ENCODE data around the gene MIEF1. TPM values are rescaled to one million over a fixed set of nuclear protein-coding genes. Genes with fewer than 3 reads are reported as not detected.

The MIEF1 gene
- total RNA-seq, 2 experiments from 2014 or later: 19.8 to 20.4 TPM

DNA sequence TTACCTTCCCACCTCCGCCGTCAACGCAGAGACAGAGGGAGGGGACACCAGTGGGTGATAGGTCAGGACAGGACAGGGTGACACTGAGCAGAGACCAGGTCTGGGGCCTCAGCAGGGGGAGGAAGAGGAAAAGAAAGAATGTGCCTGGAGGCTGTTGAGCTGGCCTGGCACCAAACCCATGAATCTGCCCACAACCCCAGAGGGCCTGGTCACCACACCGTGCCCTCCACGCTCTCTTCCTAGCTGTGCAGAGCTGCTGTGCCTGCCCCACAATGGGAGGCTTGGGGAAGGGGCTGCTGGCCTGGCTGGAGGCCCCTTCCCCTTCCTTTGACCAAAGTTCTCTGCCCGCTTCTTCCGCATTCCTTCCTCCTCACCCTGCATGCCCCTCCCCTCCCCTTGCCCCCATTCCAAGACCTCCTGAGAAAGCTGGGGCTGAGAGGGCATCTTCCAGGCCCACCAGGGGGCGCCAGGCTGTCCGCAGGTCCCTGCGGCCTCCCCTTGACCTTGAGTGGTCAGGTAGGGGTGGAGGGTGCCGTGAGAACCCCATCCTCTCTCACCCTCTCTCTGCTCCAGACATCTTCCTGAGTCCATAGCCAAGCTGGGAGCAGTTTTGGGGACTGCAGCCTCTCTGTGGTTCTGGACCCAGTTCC is 57.5 kb downstream of the MIEF1 start:
- Mint-ChIP-seq H3K27ac (no peak overlapping the region), H3K36me3 (ENCODE audit: low read depth) (no peaks in the 10 kb centered on the region), H3K9me3 (no peaks in the 10 kb centered on the region), H3K4me3 (no peak overlapping the region), H3K27me3 (peaks cover 19% of the 10 kb centered on the region), H3K4me1 (ENCODE audit: low read depth) (no peaks in the 10 kb centered on the region)
- H3K4me1 ChIP-seq (ENCODE audit: insufficient read depth, low read length): peaks cover 15% of the 10 kb centered on the region
- H3K4me3 ChIP-seq (ENCODE audit: low read length): no peak overlapping the region
- H3K36me3 ChIP-seq (ENCODE audit: insufficient read depth, low read length): no peaks in the 10 kb centered on the region
- H3K9me3 ChIP-seq (ENCODE audit: control insufficient read depth in 1 of 2, insufficient read depth in 1 of 2, low read length in 2 of 2): peaks cover 0 to 7% of the 10 kb centered on the region in 2 experiments
- H3K27ac ChIP-seq (ENCODE audit: low read depth in 1 of 2, low read length in 2 of 2): no peak overlapping the region
- TF ChIP-seq CTCF (IDR thresholded peaks at IDR 0.05): no peak
- H3K27me3 ChIP-seq (ENCODE audit: control insufficient read depth in 1 of 2, insufficient read depth in 2 of 2, low read length in 2 of 2): peaks cover 29 to 38% of the 10 kb centered on the region in 2 experiments
- ATAC-seq (ENCODE audit: poor library complexity) (no peak), DNase-seq (peak in 1 of 14 experiments; percentile 24)
- ChIA-PET CTCF (interaction anchor here (0.6 to 1.2 kb wide), 2 partner anchors 465 to 838 kb away, joined by 3 to 5 read pairs; no protein-coding TSS in a partner anchor), POLR2A (no interaction called here)
- intact Hi-C loops (cut with DNase I, micrococcal nuclease): loop anchor here (2.0 to 5.0 kb wide), 2 partner anchors 381 to 383 kb away; no protein-coding TSS in a partner anchor

GRCh38 chr22:39560127-39560526 is 58.0 kb downstream of the MIEF1 start:
- no peak for DNase-seq
- POLR2A ChIA-PET: no interaction called here
- intact Hi-C loops (cut with DNase I, micrococcal nuclease): no loop called here
- Histone ChIP-seq H3K9me3 (ENCODE audit: control insufficient read depth in 1 of 2, insufficient read depth in 1 of 2, low read length in 2 of 2) (peaks cover 0 to 7% of the 10 kb centered on the region in 2 experiments), H3K36me3 (ENCODE audit: insufficient read depth, low read length) (no peaks in the 10 kb centered on the region), H3K4me3 (ENCODE audit: low read length) (no peak overlapping the region), H3K27me3 (ENCODE audit: control insufficient read depth in 1 of 2, insufficient read depth in 2 of 2, low read length in 2 of 2) (peaks cover 29 to 38% of the 10 kb centered on the region in 2 experiments), H3K4me1 (ENCODE audit: insufficient read depth, low read length) (peaks cover 15% of the 10 kb centered on the region), H3K27ac (ENCODE audit: low read depth in 1 of 2, low read length in 2 of 2) (no peak overlapping the region)
- CTCF ChIA-PET: interaction anchor here (1.2 kb wide), 1 partner anchor 465 kb away, joined by 3 read pairs; no protein-coding TSS in a partner anchor
- Mint-ChIP-seq H3K4me1 (ENCODE audit: low read depth) (no peaks in the 10 kb centered on the region), H3K4me3 (no peak overlapping the region), H3K27me3 (peaks cover 18% of the 10 kb centered on the region), H3K36me3 (ENCODE audit: low read depth) (no peaks in the 10 kb centered on the region), H3K27ac (no peak overlapping the region), H3K9me3 (no peaks in the 10 kb centered on the region)
- ATAC-seq (ENCODE audit: poor library complexity): no peak
- no peak for TF ChIP-seq CTCF (IDR thresholded peaks at IDR 0.05)

DNA sequence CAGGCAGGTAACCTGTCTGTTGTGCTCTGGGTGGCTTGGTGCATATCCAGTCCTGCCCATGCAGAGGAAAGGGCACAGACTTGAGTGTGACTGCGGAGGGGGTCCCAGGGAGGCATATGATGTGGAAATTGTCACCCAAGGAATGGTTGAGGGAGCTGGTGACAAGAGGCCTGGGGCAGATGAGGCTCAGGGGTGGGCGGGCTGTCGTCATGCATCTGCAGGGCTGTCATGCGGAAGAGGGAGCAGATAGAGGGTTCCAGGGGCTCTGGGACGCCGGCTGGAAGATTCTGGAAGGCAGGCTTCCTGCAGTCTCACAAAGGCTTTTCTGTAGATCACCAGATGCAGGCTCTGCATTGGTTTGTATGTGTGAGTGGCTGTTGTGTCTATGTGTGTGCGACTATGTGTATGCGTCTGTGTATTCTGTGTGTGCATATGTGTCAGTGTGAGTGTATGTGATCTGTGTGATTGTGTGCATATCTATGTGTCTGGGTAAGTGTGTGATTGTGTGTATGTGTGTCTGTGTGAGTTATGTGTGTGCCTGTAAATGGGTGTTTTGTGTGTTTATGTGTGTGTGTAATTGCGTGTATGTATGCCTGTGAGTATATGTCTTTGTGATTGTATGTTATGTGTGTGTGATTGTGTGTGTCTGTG is 60.9 kb downstream of the MIEF1 start:
- Mint-ChIP-seq H3K27ac (no peak overlapping the region), H3K36me3 (ENCODE audit: low read depth) (no peaks in the 10 kb centered on the region), H3K4me1 (ENCODE audit: low read depth) (peaks cover 13% of the 10 kb centered on the region), H3K9me3 (no peaks in the 10 kb centered on the region), H3K27me3 (no peaks in the 10 kb centered on the region), H3K4me3 (no peak overlapping the region)
- Histone ChIP-seq H3K27me3 (ENCODE audit: control insufficient read depth in 1 of 2, insufficient read depth in 2 of 2, low read length in 2 of 2) (peaks cover 13 to 18% of the 10 kb centered on the region in 2 experiments), H3K4me1 (ENCODE audit: insufficient read depth, low read length) (peaks cover 19% of the 10 kb centered on the region), H3K27ac (ENCODE audit: low read depth in 1 of 2, low read length in 2 of 2) (no peak overlapping the region), H3K9me3 (ENCODE audit: control insufficient read depth in 1 of 2, insufficient read depth in 1 of 2, low read length in 2 of 2) (no peaks in the 10 kb centered on the region), H3K36me3 (ENCODE audit: insufficient read depth, low read length) (no peaks in the 10 kb centered on the region), H3K4me3 (ENCODE audit: low read length) (no peak overlapping the region)
- intact Hi-C loops (cut with DNase I, micrococcal nuclease): no loop called here
- ATAC-seq (ENCODE audit: poor library complexity): no peak
- TF ChIP-seq CTCF (IDR thresholded peaks at IDR 0.05): no peak
- ChIA-PET CTCF (no interaction called here), POLR2A (no interaction called here)
- DNase-seq: no peak
